ENCODE measurements around the gene PPT2.
A peak's percentile ranks its signal among the peaks of the same experiment; 100 is the strongest.
"Not testable (repeated sequence)": the region's sequence is repeated elsewhere in the genome, so short reads cannot be mapped to it uniquely, and the experiment has no call there.

The PPT2 gene

GRCh38 chr6:32176476-32177182 lies 22.7 kb downstream of the PPT2 start:
- no peak for DNase-seq (ENCODE audit: low read depth in 2 of 2, low spot score in 1 of 2)

GRCh38 chr6:32177183-32177787 lies 23.3 kb downstream of the PPT2 start:
- no peak for DNase-seq (ENCODE audit: low read depth in 2 of 2, low spot score in 1 of 2)

- DNase-seq (ENCODE audit: low read depth in 2 of 2, low spot score in 1 of 2), result peak; percentile 79 to 87
Measured at GRCh38 chr6:32177788-32178546, 24.0 kb downstream of the PPT2 start, which contains the start of gene RNF5. Gene RNF5 (plus strand): TSS chr6:32178405. CDS start chr6:32178512, 107 bp downstream.

GRCh38 chr6:32178547-32179440 lies 24.9 kb downstream of the PPT2 start:
- no peak for DNase-seq (ENCODE audit: low read depth in 2 of 2, low spot score in 1 of 2)

GRCh38 chr6:32179766-32180405 lies 25.9 kb downstream of the PPT2 start:
- DNase-seq (ENCODE audit: low read depth in 2 of 2, low spot score in 1 of 2), result no peak

GRCh38 chr6:32181148-32181702 lies 27.3 kb downstream of the PPT2 start:
- no peak for DNase-seq (ENCODE audit: low read depth in 2 of 2, low spot score in 1 of 2)

GRCh38 chr6:32181915-32182529 lies 28.1 kb downstream of the PPT2 start:
- DNase-seq (ENCODE audit: low read depth in 2 of 2, low spot score in 1 of 2), result no peak

GRCh38 chr6:32182555-32182981 lies 28.6 kb downstream of the PPT2 start:
- no peak for DNase-seq (ENCODE audit: low read depth in 2 of 2, low spot score in 1 of 2)

- no peak for DNase-seq (ENCODE audit: low read depth in 2 of 2, low spot score in 1 of 2)
Measured at GRCh38 chr6:32183030-32183429, 29.1 kb downstream of the PPT2 start.

GRCh38 chr6:32183483-32184083 lies 29.6 kb downstream of the PPT2 start:
- no peak for DNase-seq (ENCODE audit: low read depth in 2 of 2, low spot score in 1 of 2)

GRCh38 chr6:32184084-32184640 lies 30.2 kb downstream of the PPT2 start, which contains the start of gene AGER:
Gene AGER (minus strand): TSS chr6:32184253. CDS start chr6:32184222, 31 bp downstream.
- DNase-seq (ENCODE audit: low read depth in 2 of 2, low spot score in 1 of 2), result no peak

GRCh38 chr6:32185681-32186131 lies 31.8 kb downstream of the PPT2 start:
- peak in 1 of 2 donors; percentile 35 for DNase-seq (ENCODE audit: low read depth in 2 of 2, low spot score in 1 of 2)

- DNase-seq (ENCODE audit: low read depth in 2 of 2, low spot score in 1 of 2), result not testable (repeated sequence)
Measured at GRCh38 chr6:32186151-32186840, 32.4 kb downstream of the PPT2 start.

GRCh38 chr6:32187009-32187709 lies 33.2 kb downstream of the PPT2 start:
- no peak for DNase-seq (ENCODE audit: low read depth in 2 of 2, low spot score in 1 of 2)

GRCh38 chr6:32187725-32188380 lies 33.9 kb downstream of the PPT2 start:
- not testable (repeated sequence) for DNase-seq (ENCODE audit: low read depth in 2 of 2, low spot score in 1 of 2)

GRCh38 chr6:32188381-32189068 lies 34.6 kb downstream of the PPT2 start:
- no peak for DNase-seq (ENCODE audit: low read depth in 2 of 2, low spot score in 1 of 2)

Data from stimulated activated CD8-positive, alpha-beta memory T cell treated with anti-CD3 and anti-CD28 coated beads, Interleukin-4, amount 100 ng/mL, for 1 hour (primary cell).